ENCODE measurements around the gene PDCD1. TPM values are rescaled to one million over a fixed set of nuclear protein-coding genes. Genes with fewer than 3 reads are reported as not detected.

PDCD1 gene
- total and polyA plus RNA-seq, 2 of the 8 experiments (the other 6 are each of a cell fraction or from before 2014, with no cell fraction given): 0.48 to 1.1 TPM

GRCh38 chr2:241842067-241842415 is 16.7 kb downstream of the PDCD1 start:
- Histone ChIP-seq H4K8ac (ENCODE audit: extremely low read depth, insufficient read depth, low read length) (no peak overlapping the region), H3K27ac (ENCODE audit: low read depth, low read length) (no peak overlapping the region), H3K36me3 (ENCODE audit: control insufficient read depth in 2 of 4, insufficient read depth in 4 of 4, low read length in 3 of 4) (no peaks in the 10 kb centered on the region), H3K23me2 (ENCODE audit: low read depth, low read length) (no peaks in the 10 kb centered on the region; the same call in 1 of the 2 replicates), H2BK12ac (ENCODE audit: low read depth, low read length) (no peak overlapping the region), H3K14ac (ENCODE audit: insufficient read length) (no peak overlapping the region), H3K4me3 (ENCODE audit: extremely low read depth in 1 of 4, insufficient read depth in 2 of 4, low read depth in 3 of 4, low read length in 4 of 4) (no peak overlapping the region), H3K18ac (ENCODE audit: extremely low read depth, low read length) (no peak overlapping the region), H3K27me3 (replicated peaks in 1 of 4; ENCODE audit: control insufficient read depth in 3 of 4, extremely low read depth in 1 of 4, insufficient read depth in 3 of 4, low read length in 3 of 4) (peaks cover 0 to 15% (median 11%) of the 10 kb centered on the region in 4 experiments; a peak in 4 of 7 replicates), H3K56ac (replicated peaks; ENCODE audit: insufficient read length, low read depth, low read length) (no peak overlapping the region), H4K5ac (ENCODE audit: insufficient read length, low read depth, low read length) (no peak overlapping the region), H3K23ac (ENCODE audit: insufficient read length) (no peak overlapping the region), H2AK5ac (ENCODE audit: low read depth, low read length) (no peak overlapping the region), H2BK15ac (ENCODE audit: low read length) (no peak overlapping the region), H2BK120ac (replicated peaks; ENCODE audit: low read depth, low read length) (no peak overlapping the region), H3K4ac (replicated peaks; ENCODE audit: insufficient read length, low read depth, low read length) (no peak overlapping the region), H3K4me2 (ENCODE audit: insufficient read depth in 1 of 2, low read depth in 2 of 2, low read length in 2 of 2) (no peak overlapping the region), H3K79me2 (ENCODE audit: control insufficient read depth in 1 of 2, insufficient read depth in 2 of 2, low read length in 2 of 2) (no peaks in the 10 kb centered on the region), H4K91ac (replicated peaks; ENCODE audit: insufficient read length, low read length) (no peak overlapping the region), H2AFZ (ENCODE audit: low read length) (no peak overlapping the region), H2BK20ac (ENCODE audit: low read length) (no peak overlapping the region), H3K79me1 (ENCODE audit: low read depth, low read length) (no peaks in the 10 kb centered on the region), H4K20me1 (replicated peaks in 1 of 2; ENCODE audit: control insufficient read depth in 1 of 2, insufficient read depth in 2 of 2, low read length in 2 of 2) (no peaks in the 10 kb centered on the region), H3K9ac (replicated peaks in 1 of 4; ENCODE audit: extremely low read depth in 1 of 4, low read depth in 3 of 4, low read length in 3 of 4) (no peak overlapping the region), H3K4me1 (replicated peaks in 1 of 4; ENCODE audit: control insufficient read depth in 3 of 4, insufficient read depth in 4 of 4, low read length in 3 of 4) (peaks cover 0 to 4% (median 0%) of the 10 kb centered on the region in 4 experiments; a peak in 1 of 7 replicates), H3K9me3 (ENCODE audit: insufficient read depth in 2 of 2, low read depth in 1 of 2, low read length in 1 of 2) (no peaks in the 10 kb centered on the region), H2BK5ac (ENCODE audit: low read depth, low read length) (no peak overlapping the region)
- DNase-seq (ENCODE audit: low read depth in 1 of 2, low spot score in 2 of 2) (no peak), FAIRE-seq (no peak)
- 94% methylated on average over 6 of the region's 11 CpGs; no CpG with 5 or more reads in 1 of the 2 experiments for WGBS, 2 experiments (ENCODE audit: extremely low coverage in 1 of 2, insufficient coverage in 1 of 2, insufficient read length in 1 of 2, insufficient replicate concordance in 2 of 2, low coverage in 1 of 2, low lambda C conversion rate in 2 of 2, missing lambda C conversion rate in 1 of 2)
- CTCF ChIA-PET (ENCODE audit: partially characterized antibody): interaction anchor here (2.2 kb wide), 1 partner anchor 33 kb away, joined by 5 read pairs; the partner anchor contains the start of gene NEU4
- POLR2A ChIA-PET (ENCODE audit: partially characterized antibody): no interaction called here
- TF ChIP-seq EGR1 (IDR thresholded peaks at IDR 0.05; ENCODE audit: borderline replicate concordance, low read depth, low read length) (no peak), RFX5 (IDR thresholded peaks at IDR 0.05; ENCODE audit: borderline replicate concordance, low read depth, low read length) (no peak), ATF2 (IDR thresholded peaks at IDR 0.05; ENCODE audit: low read length) (no peak), MAFK (IDR thresholded peaks at IDR 0.05; ENCODE audit: low read depth, low read length) (no peak), BCL11A (IDR thresholded peaks at IDR 0.05; ENCODE audit: low read depth in 2 of 2, low read length in 2 of 2) (no peak), MAX (IDR thresholded peaks at IDR 0.05) (no peak), CTCF (IDR thresholded peaks at IDR 0.05; ENCODE audit: control extremely low read depth in 1 of 3, insufficient read depth in 1 of 3, low read depth in 1 of 3, low read length in 3 of 3) (no peak), SP1 (IDR thresholded peaks at IDR 0.05; ENCODE audit: low read depth, low read length) (no peak), PHF8 (conservative IDR thresholded peaks at IDR 0.05; ENCODE audit: low read depth, low read length) (no peak), TAF7 (optimal IDR thresholded peaks at IDR 0.05; ENCODE audit: borderline replicate concordance, low read depth, low read length) (no peak)

Data from H1 (cell line).